Liver (tissue), 9 donors: ENCODE measurements around the gene IL25. TPM values are rescaled to one million over a fixed set of nuclear protein-coding genes. Genes with fewer than 3 reads are reported as not detected.

Source experiments
- DNase-seq: peaks from one replicate; pipeline ENCODE4 v3.0.0-alpha.2; 2017; ENCODE audit warnings: low spot score
- H3K27ac ChIP-seq, 2 donors: one replicate each; pipeline ENCODE4 v1.7.0; 2013; ENCODE audit warnings: inconsistent platforms in 2 of 2, low read length in 2 of 2, control low read depth in 1 of 2, low read depth in 1 of 2, mild to moderate bottlenecking in 1 of 2
- H3K27me3 ChIP-seq, 4 donors: one replicate each; pipeline versions ENCODE4 v1.6.1 to v1.7.0; 2013; ENCODE audit warnings: low read length in 3 of 4, inconsistent platforms in 1 of 4, mild to moderate bottlenecking in 1 of 4, moderate library complexity in 1 of 4; ENCODE audit not compliant: control insufficient read depth in 4 of 4, insufficient read depth in 4 of 4
- H3K36me3 ChIP-seq, 4 donors: one replicate each; pipeline versions ENCODE4 v1.6.1 to v1.7.0; 2013; ENCODE audit warnings: low read length in 3 of 4, mild to moderate bottlenecking in 3 of 4, low read depth in 1 of 4, moderate library complexity in 1 of 4; ENCODE audit not compliant: control insufficient read depth in 4 of 4, insufficient read depth in 3 of 4
- H3K4me1 ChIP-seq, 4 donors: one replicate each; pipeline versions ENCODE4 v1.6.1 to v1.7.0; 2013; ENCODE audit warnings: low read length in 3 of 4, mild to moderate bottlenecking in 3 of 4, moderate library complexity in 1 of 4; ENCODE audit not compliant: control insufficient read depth in 4 of 4, insufficient read depth in 4 of 4
- H3K4me3 ChIP-seq, 3 donors: one replicate each; pipeline versions ENCODE4 v1.6.1 to v1.7.0; 2013; ENCODE audit warnings: low read length in 3 of 3, control low read depth in 1 of 3, low read depth in 1 of 3, mild to moderate bottlenecking in 1 of 3
- H3K9ac ChIP-seq, 2 donors: one replicate each; pipeline ENCODE4 v1.7.0; 2013; ENCODE audit warnings: low read length in 2 of 2, mild to moderate bottlenecking in 2 of 2, moderate library complexity in 2 of 2, control low read depth in 1 of 2, low read depth in 1 of 2
- H3K9me3 ChIP-seq, 4 donors: one replicate each; pipeline versions ENCODE4 v1.6.1 to v1.7.0; 2013; ENCODE audit warnings: low read length in 3 of 4; ENCODE audit not compliant: control insufficient read depth in 4 of 4
- CTCF ChIP-seq: fragments of 150-350 bp; IDR thresholded peaks from 2 replicates; pipeline ENCODE4 v1.5.1; 2017; ENCODE audit warnings: improper control_type of control experiment, low read depth, low read length; ENCODE audit not compliant: missing input control
- EGR1 ChIP-seq, 2 donors: IDR thresholded peaks; 2 replicates each; pipeline ENCODE4 v1.6.1; 2016 to 2018; ENCODE audit warnings: antibody characterized with exemption in 2 of 2, low read depth in 2 of 2
- FOXA1 ChIP-seq: IDR thresholded peaks from 2 replicates; pipeline ENCODE4 v1.6.1; 2016; ENCODE audit warnings: antibody characterized with exemption
- FOXA2 ChIP-seq: IDR thresholded peaks from 2 replicates; pipeline ENCODE4 v1.6.1; 2016; ENCODE audit warnings: antibody characterized with exemption
- GABPA ChIP-seq, 2 donors: IDR thresholded peaks in 1 of 2; conservative IDR thresholded peaks in 1 of 2; 2 replicates each; pipeline ENCODE4 v1.6.1; 2016; ENCODE audit warnings: antibody characterized with exemption in 2 of 2, mild to moderate bottlenecking in 1 of 2, moderate library complexity in 1 of 2
- HNF4A ChIP-seq, 2 donors: conservative IDR thresholded peaks; 2 replicates each; pipeline ENCODE4 v1.6.1; 2016; ENCODE audit warnings: antibody characterized with exemption in 2 of 2, mild to moderate bottlenecking in 2 of 2
- HNF4G ChIP-seq: IDR thresholded peaks from 2 replicates; pipeline ENCODE4 v1.6.1; 2016; ENCODE audit warnings: antibody characterized with exemption
- JUND ChIP-seq, 2 donors: IDR thresholded peaks; 2 replicates each; pipeline ENCODE4 v1.6.1; 2016; ENCODE audit warnings: antibody characterized with exemption in 2 of 2
- MAX ChIP-seq: IDR thresholded peaks from 2 replicates; pipeline ENCODE4 v1.6.1; 2016; ENCODE audit warnings: antibody characterized with exemption
- NR2F2 ChIP-seq: IDR thresholded peaks from 2 replicates; pipeline ENCODE4 v1.6.1; 2016; ENCODE audit warnings: antibody characterized with exemption
- RAD21 ChIP-seq, 2 donors: IDR thresholded peaks; 2 replicates each; pipeline ENCODE4 v1.6.1; 2016; ENCODE audit warnings: antibody characterized with exemption in 2 of 2, mild to moderate bottlenecking in 2 of 2
- REST ChIP-seq: IDR thresholded peaks from 2 replicates; pipeline ENCODE4 v1.6.1; 2016; ENCODE audit warnings: antibody characterized with exemption, mild to moderate bottlenecking
- RXRA ChIP-seq, 2 donors: IDR thresholded peaks; 2 replicates each; pipeline ENCODE4 v1.6.1; 2017 to 2018; ENCODE audit warnings: antibody characterized with exemption in 2 of 2, mild to moderate bottlenecking in 1 of 2
- SP1 ChIP-seq: IDR thresholded peaks from 2 replicates; pipeline ENCODE4 v1.6.1; 2018; ENCODE audit warnings: antibody characterized with exemption, mild to moderate bottlenecking
- TAF1 ChIP-seq: conservative IDR thresholded peaks from 2 replicates; pipeline ENCODE4 v1.6.1; 2016; ENCODE audit warnings: antibody characterized with exemption, mild to moderate bottlenecking
- YY1 ChIP-seq: IDR thresholded peaks from 2 replicates; pipeline ENCODE4 v1.6.1; 2016; ENCODE audit warnings: antibody characterized with exemption, mild to moderate bottlenecking
- ZBTB33 ChIP-seq: IDR thresholded peaks from 2 replicates; pipeline ENCODE4 v1.6.1; 2016; ENCODE audit warnings: antibody characterized with exemption
- WGBS: extraction: QIAGEN DNeasy Blood & Tissue Kit; methylation state at CpG from one replicate; pipeline ENCODE4 v1.1.7; 2013; 5-methylcytosine and 5-hydroxymethylcytosine counted together
- polyA plus RNA-seq, 2 donors: library from polyadenylated mRNA; stranded (reverse) in 1 of 2; unstranded in 1 of 2; fragments of 200-250 nt in 1 of 2; fragments of >200 nt in 1 of 2; fragmentation: Nextera tagmentation in 1 of 2; extraction: Ambion mirVana in 1 of 2; gene quantifications; one replicate each; pipeline versions ENCODE4 v1.2.1 to v1.2.3, GENCODE V29; 2013 to 2015
- total RNA-seq, 2 donors: library from RNA; depleted of rRNA; stranded (reverse); fragments of >200 nt; gene quantifications; one replicate each; pipeline ENCODE4 v1.2.3, GENCODE V29; 2014
- donor health status: healthy.
- donor health status: healthy.
- donor health status: healthy.
- donor health status: healthy.
- donor health status: healthy.

The IL25 gene
- total and polyA plus RNA-seq, 4 donors: not detected

GRCh38 chr14:23370221-23370620 lies 2.4 kb upstream of the IL25 start:
- H3K27me3 ChIP-seq: peaks cover 0 to 2% (median 0%) of the 10 kb centered on the region in 4 donors
- H3K4me1 ChIP-seq: peaks cover 0 to 8% (median 6%) of the 10 kb centered on the region in 4 donors
- H3K27ac ChIP-seq: no peak overlapping the region
- no peaks in the 10 kb centered on the region for H3K36me3 ChIP-seq
- no peak overlapping the region for H3K4me3 ChIP-seq
- no peak for TF ChIP-seq HNF4A (conservative IDR thresholded peaks at IDR 0.05)
- TF ChIP-seq RAD21 (IDR thresholded peaks at IDR 0.05): no peak
- no peak for DNase-seq
- H3K9me3 ChIP-seq: no peaks in the 10 kb centered on the region
- 53% methylated on average over 1 of the region's 1 CpG for WGBS
- H3K9ac ChIP-seq: no peak overlapping the region

- Histone ChIP-seq H3K4me3 (no peak overlapping the region), H3K27ac (no peak overlapping the region), H3K9me3 (no peaks in the 10 kb centered on the region), H3K27me3 (no peaks in the 10 kb centered on the region), H3K4me1 (no peaks in the 10 kb centered on the region), H3K36me3 (no peaks in the 10 kb centered on the region), H3K9ac (no peak overlapping the region)
- no peak for TF ChIP-seq RAD21 (IDR thresholded peaks at IDR 0.05)
- TF ChIP-seq EGR1 (IDR thresholded peaks at IDR 0.05; ENCODE audit: low read depth in 2 of 2): no peak
- no peak for TF ChIP-seq SP1
- TF ChIP-seq CTCF: no peak
- no peak for TF ChIP-seq HNF4A (conservative IDR thresholded peaks at IDR 0.05)
- no peak for TF ChIP-seq FOXA2
- no peak for TF ChIP-seq FOXA1
- TF ChIP-seq HNF4G: no peak
- no peak for TF ChIP-seq JUND (IDR thresholded peaks at IDR 0.05)
- no peak for TF ChIP-seq MAX
- TF ChIP-seq TAF1: no peak
- TF ChIP-seq YY1: no peak
- TF ChIP-seq REST: no peak
- TF ChIP-seq RXRA (IDR thresholded peaks at IDR 0.05): no peak
- DNase-seq: no peak
- 83% methylated on average over 1 of the region's 1 CpG for WGBS
These were observed 744 bp upstream of the IL25 start for GRCh38 chr14:23371865-23372264.

GRCh38 chr14:23373041-23373440 lies 432 bp downstream of the IL25 start:
- Histone ChIP-seq H3K27ac (no peak overlapping the region), H3K4me3 (no peak overlapping the region), H3K36me3 (no peaks in the 10 kb centered on the region), H3K4me1 (no peaks in the 10 kb centered on the region), H3K9me3 (no peaks in the 10 kb centered on the region), H3K9ac (no peak overlapping the region), H3K27me3 (no peaks in the 10 kb centered on the region)
- 88% methylated on average over 3 of the region's 3 CpGs for WGBS
- TF ChIP-seq SP1 (no peak), HNF4G (no peak), ZBTB33 (no peak), JUND (IDR thresholded peaks at IDR 0.05) (no peak), MAX (no peak), NR2F2 (no peak), HNF4A (conservative IDR thresholded peaks at IDR 0.05) (no peak), TAF1 (no peak), YY1 (no peak), RAD21 (IDR thresholded peaks at IDR 0.05) (no peak), GABPA (IDR thresholded peaks at IDR 0.05 in 1 of 2, conservative IDR thresholded peaks at IDR 0.05 in 1 of 2) (no peak), REST (no peak)
- DNase-seq: no peak
